Spleen (tissue), 7 donors: ENCODE results near the gene LRP2.

Experiments used
- CTCF ChIP-seq, 11 experiments: fragments of 200-600 bp in 7 of 11; fragments of 450-650 bp in 4 of 11; sonication (generic) in 4 of 11; IDR thresholded peaks in 8 of 11; conservative IDR thresholded peaks in 3 of 11; 1 replicate in 7 of 11; 2 replicates in 4 of 11; pipeline versions ENCODE4 v1.4.0 to v1.8.0; 2016 to 2021; ENCODE audit warnings: antibody characterized with exemption in 11 of 11, inconsistent platforms in 4 of 11, mild to moderate bottlenecking in 1 of 11
- POLR2A ChIP-seq, 3 donors: fragments of 450-650 bp; IDR thresholded peaks; one replicate each; pipeline ENCODE4 v1.5.1; 2017; ENCODE audit warnings: antibody characterized with exemption in 3 of 3, mild to moderate bottlenecking in 1 of 3
- donor health status: DM: no; HTN: no; CAD: no; lungs with moderate emphysema.
- donor health status: DM: no; HTN: no; CAD: no.
- donor health status: DM: no; HTN: no; CAD: no.

- TF ChIP-seq CTCF (IDR thresholded peaks at IDR 0.05 in 8 of 11, conservative IDR thresholded peaks at IDR 0.05 in 3 of 11), result no peak
- TF ChIP-seq POLR2A (IDR thresholded peaks at IDR 0.05), result no peak
Measured at GRCh38 chr2:169259402-169259801, 102.9 kb downstream of the LRP2 start.
